GM12864 (cell line): Measurements from ENCODE around the gene CBX4.
"Not testable (repeated sequence)": the region's sequence is repeated elsewhere in the genome, so short reads cannot be mapped to it uniquely, and the experiment has no call there.

Source experiments
- DNase-seq: peaks from one replicate; pipeline ENCODE4 v3.0.0-alpha.2; 2011; ENCODE audit warnings: low read depth
- H3K4me3 ChIP-seq: 2 replicates; pipeline ENCODE4 v1.5.1; 2011; ENCODE audit warnings: mild to moderate bottlenecking, low read depth, low read length, control low read depth
- TF ChIP-seq, protein P1 (sequence below): IDR thresholded peaks from 2 replicates; pipeline ENCODE4 v1.5.1; 2011; ENCODE audit warnings: low read depth, mild to moderate bottlenecking, moderate library complexity, low read length, control low read depth, inconsistent platforms; ENCODE audit errors: missing control alignments

Gene CBX4

DNA sequence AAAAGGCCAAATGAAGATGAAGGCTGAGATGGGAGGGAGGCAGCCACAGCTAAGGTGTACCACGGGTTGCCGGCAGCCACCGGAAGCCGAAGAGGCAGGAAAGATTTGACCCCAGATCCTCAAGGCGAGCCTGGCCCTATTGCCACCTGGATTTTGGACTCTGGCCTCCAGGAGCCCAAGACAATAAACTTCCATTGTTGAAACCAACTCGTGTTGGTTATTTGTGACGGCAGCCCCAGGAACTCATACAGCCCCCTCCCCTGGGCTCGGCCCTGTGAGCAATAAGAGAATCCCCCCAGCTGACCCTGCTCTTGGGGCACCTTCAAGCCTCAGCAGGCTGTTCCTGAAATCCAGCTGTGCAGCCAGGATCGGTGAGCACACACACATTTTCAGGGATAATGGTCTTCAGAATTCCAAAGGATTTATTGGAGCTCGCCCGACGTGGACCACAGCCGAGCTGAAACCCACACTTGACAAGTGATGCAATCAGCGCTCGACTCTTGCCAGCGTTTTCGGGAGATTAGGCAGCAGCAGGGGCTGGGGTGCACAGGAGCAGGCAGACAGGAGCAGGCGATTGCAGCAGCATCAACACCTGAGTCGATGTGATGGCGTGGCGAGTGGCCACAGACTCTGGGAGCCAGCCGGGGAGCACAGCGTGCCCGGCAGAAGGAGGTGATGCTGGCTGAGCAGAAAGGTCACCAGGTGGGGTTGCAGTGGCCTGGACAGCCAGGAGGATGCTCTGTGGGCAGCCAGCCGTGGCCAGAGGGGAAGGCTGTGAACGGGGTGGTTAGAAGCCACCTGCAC is 22.4 kb upstream of the CBX4 start:
- DNase-seq, result no peak
- TF ChIP-seq, protein P1, sequence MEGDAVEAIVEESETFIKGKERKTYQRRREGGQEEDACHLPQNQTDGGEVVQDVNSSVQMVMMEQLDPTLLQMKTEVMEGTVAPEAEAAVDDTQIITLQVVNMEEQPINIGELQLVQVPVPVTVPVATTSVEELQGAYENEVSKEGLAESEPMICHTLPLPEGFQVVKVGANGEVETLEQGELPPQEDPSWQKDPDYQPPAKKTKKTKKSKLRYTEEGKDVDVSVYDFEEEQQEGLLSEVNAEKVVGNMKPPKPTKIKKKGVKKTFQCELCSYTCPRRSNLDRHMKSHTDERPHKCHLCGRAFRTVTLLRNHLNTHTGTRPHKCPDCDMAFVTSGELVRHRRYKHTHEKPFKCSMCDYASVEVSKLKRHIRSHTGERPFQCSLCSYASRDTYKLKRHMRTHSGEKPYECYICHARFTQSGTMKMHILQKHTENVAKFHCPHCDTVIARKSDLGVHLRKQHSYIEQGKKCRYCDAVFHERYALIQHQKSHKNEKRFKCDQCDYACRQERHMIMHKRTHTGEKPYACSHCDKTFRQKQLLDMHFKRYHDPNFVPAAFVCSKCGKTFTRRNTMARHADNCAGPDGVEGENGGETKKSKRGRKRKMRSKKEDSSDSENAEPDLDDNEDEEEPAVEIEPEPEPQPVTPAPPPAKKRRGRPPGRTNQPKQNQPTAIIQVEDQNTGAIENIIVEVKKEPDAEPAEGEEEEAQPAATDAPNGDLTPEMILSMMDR, result no peak
- no peak overlapping the region for H3K4me3 ChIP-seq

DNA sequence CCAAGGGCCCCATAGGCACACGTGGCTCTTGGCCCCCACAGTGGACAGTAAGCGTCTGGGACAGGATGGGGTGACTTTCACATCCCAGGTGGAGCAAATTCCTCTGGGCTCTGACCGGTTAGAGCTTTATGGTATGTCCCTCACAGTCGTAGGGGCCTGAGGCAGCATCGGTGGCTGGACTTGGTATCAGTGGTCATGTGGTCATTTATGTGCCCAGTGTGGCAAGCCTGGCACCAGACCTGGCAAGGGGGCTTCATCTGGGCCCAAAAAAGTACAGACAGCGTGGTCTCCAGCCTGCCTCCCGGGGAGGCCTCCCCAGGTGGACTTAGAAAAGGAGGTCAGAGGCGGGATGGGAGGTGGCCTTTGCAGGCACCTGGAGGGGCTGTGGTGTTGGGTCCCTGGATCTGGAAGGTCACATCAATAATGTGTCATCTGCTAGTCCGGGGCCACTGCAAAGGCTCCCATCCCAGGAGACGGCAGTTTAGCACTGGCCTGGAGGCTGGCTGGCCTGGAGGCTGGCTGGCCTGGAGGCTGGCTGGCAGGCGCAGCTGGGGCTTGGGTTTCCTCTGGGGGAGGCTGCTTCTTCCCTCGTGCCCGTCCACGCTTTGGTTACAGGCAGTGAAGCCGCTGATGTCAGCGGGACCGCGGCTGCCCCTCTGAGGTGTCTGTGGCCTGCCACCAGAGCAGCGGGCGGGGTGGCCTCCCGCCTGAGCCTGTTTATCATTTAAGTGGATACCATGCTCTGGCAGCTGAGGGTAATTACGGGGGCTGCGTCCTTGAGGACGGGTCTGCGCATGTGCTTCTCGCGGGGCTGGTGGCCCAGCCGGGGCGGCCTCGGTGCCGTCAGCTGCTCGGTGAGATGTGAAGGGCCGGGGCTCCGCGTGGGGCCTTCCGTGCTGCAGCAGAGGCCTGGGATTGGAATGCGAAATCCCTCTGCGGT is 20.7 kb upstream of the CBX4 start:
- H3K4me3 ChIP-seq, result no peak overlapping the region
- TF ChIP-seq, protein P1, result no peak
- DNase-seq, result no peak

DNA sequence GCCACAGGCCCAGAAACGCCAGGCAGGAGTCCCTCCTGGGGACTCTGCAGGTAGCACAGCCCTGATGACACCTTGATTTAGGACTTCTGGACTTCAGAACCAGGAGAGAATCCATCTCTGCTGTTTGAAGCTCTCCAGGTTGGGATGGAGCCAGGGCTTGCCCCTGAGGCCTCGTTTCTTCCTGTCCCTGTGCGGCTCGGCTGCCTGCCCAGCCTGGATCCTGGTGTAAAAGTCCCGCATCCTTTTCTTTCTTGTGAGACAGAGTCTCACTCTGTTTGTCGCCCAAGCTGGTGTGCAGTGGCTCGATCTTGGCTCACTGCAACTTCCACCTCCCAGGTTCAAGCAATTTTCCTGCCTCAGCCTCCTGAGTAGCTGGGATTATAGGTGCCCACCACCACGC is 17.9 kb upstream of the CBX4 start:
- no peak for DNase-seq

DNA sequence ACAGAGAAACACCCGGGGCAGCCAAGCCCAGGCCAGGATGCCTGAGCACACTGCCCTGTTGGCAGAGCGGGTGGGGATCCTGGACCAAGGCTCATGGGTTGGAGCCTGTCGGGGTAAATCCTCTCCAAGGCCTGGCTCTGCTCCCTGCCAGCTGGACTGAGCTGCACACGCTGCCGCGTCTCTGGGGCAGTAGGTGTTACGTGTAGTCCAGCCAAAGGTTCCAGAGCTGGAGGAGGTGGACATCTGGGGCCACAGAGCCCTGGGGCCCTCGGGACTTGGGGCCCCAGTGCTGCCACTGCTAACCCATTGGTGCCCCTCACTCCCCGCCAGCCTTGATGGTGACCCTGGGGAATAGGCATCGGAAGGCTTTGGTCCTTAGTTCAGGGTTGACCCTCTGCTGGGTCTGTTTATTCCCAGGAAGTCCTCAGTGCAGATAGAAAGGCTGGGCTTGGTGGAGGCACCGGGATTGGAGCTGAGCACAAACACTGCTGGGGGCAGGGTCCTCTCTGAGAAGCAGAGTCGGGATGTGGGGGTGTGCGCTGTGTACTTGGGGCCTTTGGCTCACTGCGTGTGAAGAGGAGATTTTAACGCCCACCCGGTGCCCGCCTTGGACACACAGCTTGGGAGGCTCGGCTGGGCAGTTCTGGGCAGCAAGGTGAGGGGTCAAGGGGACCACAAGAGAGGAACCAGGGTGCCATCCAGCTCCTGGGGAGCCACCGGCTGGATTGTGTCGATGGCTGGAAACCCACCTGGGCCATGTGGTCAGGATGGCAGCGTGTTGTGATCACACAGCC is 16.3 kb upstream of the CBX4 start:
- DNase-seq, result no peak
- H3K4me3 ChIP-seq, result no peak overlapping the region
- TF ChIP-seq, protein P1, result no peak

More for the DNA sequence above, 17.9 kb upstream of the CBX4 start:
- TF ChIP-seq, protein P1, result no peak
- no peak overlapping the region for H3K4me3 ChIP-seq

DNA sequence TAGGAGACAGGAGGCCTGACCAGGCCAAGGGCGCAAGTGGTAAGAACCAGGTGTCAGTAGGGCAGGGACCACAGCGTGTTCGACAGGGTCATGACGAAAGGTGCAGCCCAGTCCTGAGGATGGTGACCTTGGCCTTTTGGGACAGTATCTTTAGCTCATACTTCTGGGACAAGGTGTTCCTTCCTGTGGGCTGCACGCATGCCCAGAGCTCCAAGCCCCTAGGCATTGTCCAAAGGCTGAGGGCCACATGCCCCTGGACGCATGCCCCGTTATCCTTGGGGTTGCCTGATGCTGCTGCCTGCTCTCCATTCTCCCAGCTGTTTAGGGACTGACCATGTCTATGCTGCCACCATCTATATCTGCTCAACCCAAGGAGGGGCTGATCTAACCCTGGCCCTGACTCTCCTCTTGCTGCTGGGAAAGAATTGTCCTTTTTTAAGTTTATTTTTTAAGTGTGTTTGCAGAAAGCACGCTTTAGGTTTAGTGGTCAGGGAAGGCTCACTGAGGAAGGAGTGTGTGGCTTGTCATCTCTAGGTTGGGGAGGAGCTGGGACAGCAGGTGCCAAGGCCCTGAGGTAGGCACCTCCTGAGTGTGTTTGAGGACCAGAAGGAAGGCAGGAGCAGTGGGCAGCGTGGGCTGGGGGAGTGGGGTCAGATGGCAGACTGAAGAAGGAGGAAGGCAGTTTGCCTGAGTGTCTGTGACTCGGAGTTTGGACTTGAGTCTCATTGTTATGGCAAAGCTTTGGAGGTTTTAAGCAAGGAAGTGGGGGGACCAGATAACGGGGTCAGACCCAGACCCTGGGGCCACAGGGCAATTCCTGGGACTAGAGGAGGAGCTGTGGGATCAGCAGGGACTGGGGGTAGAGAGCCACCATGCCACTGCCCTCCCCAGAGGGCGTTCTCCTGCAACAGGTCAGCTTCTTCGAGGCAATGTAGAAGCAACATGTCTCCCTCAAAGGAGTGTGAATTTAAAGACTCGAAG is 15.1 kb upstream of the CBX4 start:
- TF ChIP-seq, protein P1, result no peak
- DNase-seq, result no peak
- no peak overlapping the region for H3K4me3 ChIP-seq

DNA sequence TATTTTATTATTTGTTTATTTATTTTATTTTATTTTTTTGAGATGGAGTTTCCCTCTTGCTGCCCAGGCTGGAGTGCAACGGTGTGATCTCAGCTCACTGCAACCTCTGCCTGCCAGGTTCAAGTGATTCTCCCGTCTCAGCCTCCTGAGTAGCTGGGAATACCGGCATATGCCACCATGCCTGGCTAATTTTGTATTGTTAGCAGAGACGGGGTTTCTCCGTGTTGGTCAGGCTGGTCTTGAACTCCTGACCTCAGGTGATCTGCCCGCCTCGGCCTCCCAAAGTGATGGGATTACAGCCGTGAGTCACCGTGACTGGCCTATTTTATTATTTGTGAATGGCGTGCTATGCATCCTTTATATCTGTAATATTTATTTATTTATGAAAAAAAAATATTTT is 13.9 kb upstream of the CBX4 start:
- DNase-seq, H3K4me3 ChIP-seq: not testable (repeated sequence)
